Heart left ventricle (tissue), 13 donors: ENCODE data around the gene FGD1.

Experiments used
- CTCF ChIP-seq, 12 donors: fragments of 200-600 bp; sonication (generic) in 4 of 12; IDR thresholded peaks; one replicate each; pipeline versions ENCODE4 v1.5.0 to v1.8.0; 2018 to 2022; ENCODE audit warnings: antibody characterized with exemption in 12 of 12, mild to moderate bottlenecking in 5 of 12
- POLR2A ChIP-seq, 2 donors: fragments of 450-650 bp; IDR thresholded peaks; one replicate each; pipeline ENCODE4 v1.6.1; 2017; ENCODE audit warnings: antibody characterized with exemption in 2 of 2, mild to moderate bottlenecking in 2 of 2, moderate library complexity in 2 of 2
- donor health status: ischemic (EF 13 %, LVEDD 7.1; RV severe dilation, severe dysfunction).
- donor health status: DM: no; HTN: yes; CAD: no.
- donor health status: DM: no; HTN: no; CAD: no.
- donor health status: ischemic (EF 25% LVEDD 6.9; RV normal size, moderate dysfunction).
- donor health status: ischemic (EF 25% LVEDD 5.7; RV mildly dilated, moderate dysfunction).
- donor health status: ischemic (EF 35%, LVEDD 5.7; RV mildly dilated, moderate dysfunction).
- donor health status: nonischemic (EF 11% LVEDD 7.7; RV severe dilation, severe dysfunction).
- donor health status: DM: yes; HTN: yes; CAD: no.
- donor health status: PGD.
- donor health status: ischemic (EF 29% LVEDD 5.4; RV normal size, mild dysfunction).
- donor health status: nonischemic (EF 23%, LVEDD 6.1; RV moderate dilation, normal function).

- TF ChIP-seq CTCF (IDR thresholded peaks at IDR 0.05) (peak in 2 of 12 donors; percentile 8 to 14), POLR2A (IDR thresholded peaks at IDR 0.05) (no peak)
Observed at GRCh38 chrX:54423161-54423888, 72.7 kb downstream of the FGD1 start.
